ENCODE measurements around the gene FZD2. TPM values are rescaled to one million over a fixed set of nuclear protein-coding genes. Genes with fewer than 3 reads are reported as not detected.
A peak's percentile ranks its signal among the peaks of the same experiment; 100 is the strongest.

The FZD2 gene
- total and polyA plus RNA-seq, 9 of the 15 experiments (the other 6 are each of a cell fraction or from before 2014, with no cell fraction given), result 0.03 to 4.5 (median 1.1) TPM; not detected in 1

DNA sequence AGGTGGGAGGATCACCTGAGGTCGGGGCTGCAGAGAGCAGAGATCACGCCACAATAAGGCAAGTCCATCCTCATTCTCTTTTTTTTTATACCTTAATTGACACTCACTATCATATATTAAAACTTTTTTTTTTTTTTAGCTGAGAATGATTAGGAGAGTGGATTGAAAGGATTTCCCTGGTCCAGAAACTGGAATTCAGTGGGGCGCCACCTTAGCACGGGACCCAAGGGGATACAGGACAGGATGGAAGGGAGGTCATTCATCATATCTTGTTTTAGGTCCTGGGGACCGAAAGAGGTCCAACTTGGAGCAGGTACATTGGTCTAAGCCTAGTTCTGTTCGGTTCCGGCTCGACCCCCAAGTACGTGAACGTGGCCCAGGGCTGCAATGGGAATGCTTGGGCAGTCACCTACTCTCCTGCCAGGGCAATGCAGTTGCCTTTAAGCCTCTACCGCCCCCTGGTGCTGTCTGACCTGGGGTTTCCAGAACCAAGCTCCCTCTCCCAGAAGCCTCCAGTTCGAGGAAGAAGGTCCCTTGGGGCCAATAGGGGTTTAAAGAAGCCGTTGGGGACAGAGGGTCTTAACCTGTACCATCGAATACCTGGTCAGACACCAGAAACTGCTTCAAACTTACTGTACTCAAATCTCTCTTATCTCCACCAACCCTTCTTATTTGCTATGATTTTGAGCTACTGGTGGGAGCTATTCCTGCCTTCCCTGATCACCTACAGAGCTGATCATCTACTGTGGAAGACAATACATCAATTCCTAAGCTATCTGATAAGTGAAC lies 34.2 kb upstream of the FZD2 start (continued):
- TF ChIP-seq, protein P1, sequence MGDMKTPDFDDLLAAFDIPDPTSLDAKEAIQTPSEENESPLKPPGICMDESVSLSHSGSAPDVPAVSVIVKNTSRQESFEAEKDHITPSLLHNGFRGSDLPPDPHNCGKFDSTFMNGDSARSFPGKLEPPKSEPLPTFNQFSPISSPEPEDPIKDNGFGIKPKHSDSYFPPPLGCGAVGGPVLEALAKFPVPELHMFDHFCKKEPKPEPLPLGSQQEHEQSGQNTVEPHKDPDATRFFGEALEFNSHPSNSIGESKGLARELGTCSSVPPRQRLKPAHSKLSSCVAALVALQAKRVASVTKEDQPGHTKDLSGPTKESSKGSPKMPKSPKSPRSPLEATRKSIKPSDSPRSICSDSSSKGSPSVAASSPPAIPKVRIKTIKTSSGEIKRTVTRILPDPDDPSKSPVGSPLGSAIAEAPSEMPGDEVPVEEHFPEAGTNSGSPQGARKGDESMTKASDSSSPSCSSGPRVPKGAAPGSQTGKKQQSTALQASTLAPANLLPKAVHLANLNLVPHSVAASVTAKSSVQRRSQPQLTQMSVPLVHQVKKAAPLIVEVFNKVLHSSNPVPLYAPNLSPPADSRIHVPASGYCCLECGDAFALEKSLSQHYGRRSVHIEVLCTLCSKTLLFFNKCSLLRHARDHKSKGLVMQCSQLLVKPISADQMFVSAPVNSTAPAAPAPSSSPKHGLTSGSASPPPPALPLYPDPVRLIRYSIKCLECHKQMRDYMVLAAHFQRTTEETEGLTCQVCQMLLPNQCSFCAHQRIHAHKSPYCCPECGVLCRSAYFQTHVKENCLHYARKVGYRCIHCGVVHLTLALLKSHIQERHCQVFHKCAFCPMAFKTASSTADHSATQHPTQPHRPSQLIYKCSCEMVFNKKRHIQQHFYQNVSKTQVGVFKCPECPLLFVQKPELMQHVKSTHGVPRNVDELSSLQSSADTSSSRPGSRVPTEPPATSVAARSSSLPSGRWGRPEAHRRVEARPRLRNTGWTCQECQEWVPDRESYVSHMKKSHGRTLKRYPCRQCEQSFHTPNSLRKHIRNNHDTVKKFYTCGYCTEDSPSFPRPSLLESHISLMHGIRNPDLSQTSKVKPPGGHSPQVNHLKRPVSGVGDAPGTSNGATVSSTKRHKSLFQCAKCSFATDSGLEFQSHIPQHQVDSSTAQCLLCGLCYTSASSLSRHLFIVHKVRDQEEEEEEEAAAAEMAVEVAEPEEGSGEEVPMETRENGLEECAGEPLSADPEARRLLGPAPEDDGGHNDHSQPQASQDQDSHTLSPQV (IDR thresholded peaks at IDR 0.05), result peak; percentile 70; the same call in 1 of the 2 replicates
- peak; percentile 46; the same call in 1 of the 2 replicates for TF ChIP-seq RB1 (IDR thresholded peaks at IDR 0.05; ENCODE audit: low read depth)
- TF ChIP-seq, protein P2, sequence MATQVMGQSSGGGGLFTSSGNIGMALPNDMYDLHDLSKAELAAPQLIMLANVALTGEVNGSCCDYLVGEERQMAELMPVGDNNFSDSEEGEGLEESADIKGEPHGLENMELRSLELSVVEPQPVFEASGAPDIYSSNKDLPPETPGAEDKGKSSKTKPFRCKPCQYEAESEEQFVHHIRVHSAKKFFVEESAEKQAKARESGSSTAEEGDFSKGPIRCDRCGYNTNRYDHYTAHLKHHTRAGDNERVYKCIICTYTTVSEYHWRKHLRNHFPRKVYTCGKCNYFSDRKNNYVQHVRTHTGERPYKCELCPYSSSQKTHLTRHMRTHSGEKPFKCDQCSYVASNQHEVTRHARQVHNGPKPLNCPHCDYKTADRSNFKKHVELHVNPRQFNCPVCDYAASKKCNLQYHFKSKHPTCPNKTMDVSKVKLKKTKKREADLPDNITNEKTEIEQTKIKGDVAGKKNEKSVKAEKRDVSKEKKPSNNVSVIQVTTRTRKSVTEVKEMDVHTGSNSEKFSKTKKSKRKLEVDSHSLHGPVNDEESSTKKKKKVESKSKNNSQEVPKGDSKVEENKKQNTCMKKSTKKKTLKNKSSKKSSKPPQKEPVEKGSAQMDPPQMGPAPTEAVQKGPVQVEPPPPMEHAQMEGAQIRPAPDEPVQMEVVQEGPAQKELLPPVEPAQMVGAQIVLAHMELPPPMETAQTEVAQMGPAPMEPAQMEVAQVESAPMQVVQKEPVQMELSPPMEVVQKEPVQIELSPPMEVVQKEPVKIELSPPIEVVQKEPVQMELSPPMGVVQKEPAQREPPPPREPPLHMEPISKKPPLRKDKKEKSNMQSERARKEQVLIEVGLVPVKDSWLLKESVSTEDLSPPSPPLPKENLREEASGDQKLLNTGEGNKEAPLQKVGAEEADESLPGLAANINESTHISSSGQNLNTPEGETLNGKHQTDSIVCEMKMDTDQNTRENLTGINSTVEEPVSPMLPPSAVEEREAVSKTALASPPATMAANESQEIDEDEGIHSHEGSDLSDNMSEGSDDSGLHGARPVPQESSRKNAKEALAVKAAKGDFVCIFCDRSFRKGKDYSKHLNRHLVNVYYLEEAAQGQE (IDR thresholded peaks at IDR 0.05; ENCODE audit: borderline replicate concordance), result peak; percentile 82; the same call in 1 of the 2 replicates
- TF ChIP-seq, protein P2 (CRISPR knock-in tag; IDR thresholded peaks at IDR 0.05; ENCODE audit: low read depth), result no peak
- no peak for TF ChIP-seq ZNF384 (IDR thresholded peaks at IDR 0.05; ENCODE audit: low read depth, low read length)
- TF ChIP-seq STAG1 (CRISPR knock-in tag; IDR thresholded peaks at IDR 0.05; ENCODE audit: borderline replicate concordance), result peak; percentile 69; the same call in 1 of the 2 replicates

All from K562 (cell line).